Motor neuron (in vitro differentiated cells): ENCODE measurements around the gene OR52I2. TPM values are rescaled to one million over a fixed set of nuclear protein-coding genes. Genes with fewer than 3 reads are reported as not detected.
A peak's percentile ranks its signal among the peaks of the same experiment; 100 is the strongest.

Source experiments
- ATAC-seq, 8 experiments: fragments of 200-7000 bp; cut with Tn5 transposase; replicated peaks in 6 of 8; 2 replicates each; pipeline ENCODE4 v1.8.0; 2021; ENCODE audit warnings: mild to moderate bottlenecking in 8 of 8, moderate library complexity in 8 of 8
- H3K27ac ChIP-seq, 2 donors: fragments of 250-450 bp; sonication (Bioruptor Pico); 2 replicates each; pipeline ENCODE4 v1.9.0; 2021; ENCODE audit warnings: antibody characterized with exemption in 2 of 2, mild to moderate bottlenecking in 2 of 2, moderate library complexity in 1 of 2
- H3K4me1 ChIP-seq, 2 donors: fragments of 250-450 bp; sonication (Bioruptor Pico); replicated peaks in 1 of 2; 2 replicates each; pipeline ENCODE4 v1.6.1; 2021; ENCODE audit warnings: antibody characterized with exemption in 2 of 2, mild to moderate bottlenecking in 2 of 2, moderate library complexity in 1 of 2
- H3K4me3 ChIP-seq, 5 donors: fragments of 250-450 bp; sonication (Bioruptor Pico); 2 replicates each; pipeline ENCODE4 v1.9.0; 2021; ENCODE audit warnings: antibody characterized with exemption in 5 of 5, mild to moderate bottlenecking in 5 of 5, moderate library complexity in 4 of 5
- WGBS, 10 experiments: fragments of 450-650 bp; shearing (Covaris generic); methylation state at CpG; one replicate each; pipeline ENCODE4 v1.0.0; 2022; 5-methylcytosine and 5-hydroxymethylcytosine counted together
- in situ Hi-C, 9 experiments: fragments of 400-800 bp; cut with MboI; loops; one replicate each; pipeline ENCODE4 v1.15.0; 2021; ENCODE audit warnings: low sequenced_read_pairs in 9 of 9, low pct_unique_long_range_greater_than_20kb in 2 of 9; ENCODE audit not compliant: unreplicated experiment in 9 of 9
- total RNA-seq, 8 experiments: library from RNA; unstranded; fragments of 300-600 nt; gene quantifications; 2 replicates each; pipeline versions ENCODE4 v1.2.3 to v1.2.4, GENCODE V29; 2022

OR52I2 gene
- total RNA-seq, 8 experiments from 2014 or later = 0.05 to 0.52 (median 0.14) TPM

GRCh38 chr11:4576880-4577279 is 4.7 kb upstream of the OR52I2 start:
- in situ Hi-C loops = no loop called here
- no peak for ATAC-seq
- H3K4me1 ChIP-seq = peaks cover 0 to 10% of the 10 kb centered on the region in 2 donors
- H3K4me3 ChIP-seq = no peak overlapping the region
- no peak overlapping the region for H3K27ac ChIP-seq
- 0 to 83% (median 66%) methylated on average over 1 to 3 of the region's 3 CpGs; no CpG with 5 or more reads in 1 of the 10 experiments for WGBS, 10 experiments

- in situ Hi-C loops = no loop called here
- no peak for ATAC-seq
- Histone ChIP-seq H3K27ac (no peak overlapping the region), H3K4me1 (peaks cover 0 to 10% of the 10 kb centered on the region in 2 donors), H3K4me3 (no peak overlapping the region)
- 0 to 100% (median 71%) methylated on average over 1 to 2 of the region's 2 CpGs; no CpG with 5 or more reads in 2 of the 10 experiments for WGBS, 10 experiments
These were observed 3.8 kb upstream of the OR52I2 start for GRCh38 chr11:4577761-4578160.

- ATAC-seq = no peak
- peaks cover 0 to 10% of the 10 kb centered on the region in 2 donors for H3K4me1 ChIP-seq
- 19 to 97% (median 78%) methylated on average over 3 to 5 of the region's 6 CpGs for WGBS, 10 experiments
- H3K27ac ChIP-seq = no peak overlapping the region
- H3K4me3 ChIP-seq = no peak overlapping the region
- in situ Hi-C loops = no loop called here
These were observed 2.9 kb upstream of the OR52I2 start for GRCh38 chr11:4578624-4579023.

- WGBS, 10 experiments = 20 to 100% (median 83%) methylated on average over 1 of the region's 1 CpG; no CpG with 5 or more reads in 3 of the 10 experiments
- no peak for ATAC-seq
- in situ Hi-C loops = no loop called here
- H3K4me3 ChIP-seq = no peak overlapping the region
- H3K27ac ChIP-seq = no peak overlapping the region
- peaks cover 0 to 10% of the 10 kb centered on the region in 2 donors for H3K4me1 ChIP-seq
These were observed 1.4 kb upstream of the OR52I2 start for GRCh38 chr11:4580124-4580523.

GRCh38 chr11:4589017-4589416 is 7.5 kb downstream of the OR52I2 start:
- H3K27ac ChIP-seq = no peak overlapping the region
- no peak overlapping the region for H3K4me3 ChIP-seq
- 0 to 72% (median 67%) methylated on average over 1 to 3 of the region's 3 CpGs; no CpG with 5 or more reads in 3 of the 10 experiments for WGBS, 10 experiments
- ATAC-seq = peak in 1 of 8 experiments; percentile 65
- in situ Hi-C loops = no loop called here
- H3K4me1 ChIP-seq = peaks cover 0 to 9% of the 10 kb centered on the region in 2 donors

- Histone ChIP-seq H3K4me3 (no peak within 1 kb of the TSS), H3K27ac (no peak within 1 kb of the TSS), H3K4me1 (peaks cover 0 to 4% of the 10 kb centered on the region in 2 donors)
- in situ Hi-C loops = no loop called here
- WGBS, 10 experiments = 40 to 88% (median 73%) methylated on average over 1 of the region's 1 CpG; no CpG with 5 or more reads in 2 of the 10 experiments
- no peak for ATAC-seq
These were observed 12.2 kb downstream of the OR52I2 start, which contains the start of gene OR52I1 for GRCh38 chr11:4593739-4594138. TSS of gene OR52I1 (plus strand) at chr11:4594039. CDS start at chr11:4594039, 0 bp downstream.

- Histone ChIP-seq H3K4me1 (peaks cover 5 to 6% of the 10 kb centered on the region in 2 donors), H3K27ac (no peak overlapping the region), H3K4me3 (no peak overlapping the region)
- no peak for ATAC-seq
- in situ Hi-C loops = no loop called here
- WGBS, 10 experiments = 50 to 100% (median 88%) methylated on average over 1 to 3 of the region's 4 CpGs; no CpG with 5 or more reads in 5 of the 10 experiments
These were observed 23.5 kb downstream of the OR52I2 start for GRCh38 chr11:4605057-4605456.

GRCh38 chr11:4606231-4607015 is 24.9 kb downstream of the OR52I2 start:
- in situ Hi-C loops = no loop called here
- Histone ChIP-seq H3K4me1 (peaks cover 5 to 6% of the 10 kb centered on the region in 2 donors), H3K27ac (no peak overlapping the region), H3K4me3 (peak overlapping the region in 1 of 5 donors; percentile 50)
- no peak for ATAC-seq
- 22 to 100% (median 80%) methylated on average over 1 of the region's 1 CpG; no CpG with 5 or more reads in 3 of the 10 experiments for WGBS, 10 experiments

- Histone ChIP-seq H3K4me1 (peaks cover 5 to 6% of the 10 kb centered on the region in 2 donors), H3K27ac (no peak overlapping the region), H3K4me3 (peak overlapping the region; percentile 50 to 84 (median 65))
- 30 to 83% (median 60%) methylated on average over 1 to 6 of the region's 6 CpGs for WGBS, 10 experiments
- ATAC-seq = no peak
- in situ Hi-C loops = no loop called here
These were observed 25.6 kb downstream of the OR52I2 start for GRCh38 chr11:4607096-4607495.

GRCh38 chr11:4607781-4608666 is 26.5 kb downstream of the OR52I2 start, which contains the start of gene TRIM68:
TSS of gene TRIM68 (minus strand) at chr11:4608231. CDS start at chr11:4605504, 2,727 bp downstream.
- H3K4me1 ChIP-seq = peaks cover 5 to 6% of the 10 kb centered on the region in 2 donors
- peak within 1 kb of the TSS; percentile 64 to 73 for H3K27ac ChIP-seq
- WGBS, 10 experiments = 0 to 67% (median 42%) methylated on average over 1 to 5 of the region's 43 CpGs; no CpG with 5 or more reads in 1 of the 10 experiments
- peak within 1 kb of the TSS; percentile 50 to 84 (median 65) for H3K4me3 ChIP-seq
- ATAC-seq = peak; percentile 97 to 100 (median 100)
- in situ Hi-C loops = no loop called here

GRCh38 chr11:4610258-4610935 is 28.9 kb downstream of the OR52I2 start:
- no peak for ATAC-seq
- in situ Hi-C loops = no loop called here
- 9 to 94% (median 57%) methylated on average over 1 to 3 of the region's 3 CpGs; no CpG with 5 or more reads in 1 of the 10 experiments for WGBS, 10 experiments
- Histone ChIP-seq H3K4me3 (no peak overlapping the region), H3K27ac (no peak overlapping the region), H3K4me1 (peaks cover 5 to 6% of the 10 kb centered on the region in 2 donors)

- ATAC-seq = no peak
- in situ Hi-C loops = no loop called here
- no peak overlapping the region for H3K4me3 ChIP-seq
- H3K4me1 ChIP-seq = peaks cover 3 to 5% of the 10 kb centered on the region in 2 donors
- 50 to 100% (median 60%) methylated on average over 1 to 2 of the region's 2 CpGs; no CpG with 5 or more reads in 5 of the 10 experiments for WGBS, 10 experiments
- H3K27ac ChIP-seq = no peak overlapping the region
These were observed 30.4 kb downstream of the OR52I2 start for GRCh38 chr11:4611986-4612385.
